ENCODE results near the gene PFN3.
"Not testable (repeated sequence)": the region's sequence is repeated elsewhere in the genome, so short reads cannot be mapped to it uniquely, and the experiment has no call there.

DNA sequence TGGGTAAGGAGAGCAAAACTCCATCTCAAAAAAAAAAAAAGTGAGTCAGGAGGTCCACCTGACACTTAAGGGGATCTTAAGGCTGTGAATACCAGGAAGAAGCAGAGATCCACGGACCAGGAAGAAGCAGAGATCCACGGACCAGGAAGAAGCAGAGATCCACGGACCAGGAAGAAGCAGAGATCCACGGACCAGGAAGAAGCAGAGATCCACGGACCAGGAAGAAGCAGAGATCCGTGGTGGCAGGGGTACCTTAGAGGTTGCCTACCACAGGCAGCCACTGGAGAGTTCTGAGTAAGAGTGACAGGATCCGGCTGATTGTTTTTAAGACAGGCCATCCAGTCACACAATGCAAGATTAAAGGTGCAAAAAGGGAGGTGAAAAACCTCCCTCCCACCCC, 20.0 kb upstream of the PFN3 start:
- TF ChIP-seq, protein P1, sequence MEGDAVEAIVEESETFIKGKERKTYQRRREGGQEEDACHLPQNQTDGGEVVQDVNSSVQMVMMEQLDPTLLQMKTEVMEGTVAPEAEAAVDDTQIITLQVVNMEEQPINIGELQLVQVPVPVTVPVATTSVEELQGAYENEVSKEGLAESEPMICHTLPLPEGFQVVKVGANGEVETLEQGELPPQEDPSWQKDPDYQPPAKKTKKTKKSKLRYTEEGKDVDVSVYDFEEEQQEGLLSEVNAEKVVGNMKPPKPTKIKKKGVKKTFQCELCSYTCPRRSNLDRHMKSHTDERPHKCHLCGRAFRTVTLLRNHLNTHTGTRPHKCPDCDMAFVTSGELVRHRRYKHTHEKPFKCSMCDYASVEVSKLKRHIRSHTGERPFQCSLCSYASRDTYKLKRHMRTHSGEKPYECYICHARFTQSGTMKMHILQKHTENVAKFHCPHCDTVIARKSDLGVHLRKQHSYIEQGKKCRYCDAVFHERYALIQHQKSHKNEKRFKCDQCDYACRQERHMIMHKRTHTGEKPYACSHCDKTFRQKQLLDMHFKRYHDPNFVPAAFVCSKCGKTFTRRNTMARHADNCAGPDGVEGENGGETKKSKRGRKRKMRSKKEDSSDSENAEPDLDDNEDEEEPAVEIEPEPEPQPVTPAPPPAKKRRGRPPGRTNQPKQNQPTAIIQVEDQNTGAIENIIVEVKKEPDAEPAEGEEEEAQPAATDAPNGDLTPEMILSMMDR (IDR thresholded peaks at IDR 0.05; ENCODE audit: borderline replicate concordance, extremely low read depth, low read length, poor library complexity, severe bottlenecking) = not testable (repeated sequence)
- TF ChIP-seq EZH2 (IDR thresholded peaks at IDR 0.05; ENCODE audit: borderline replicate concordance, low read depth, low read length, severe bottlenecking) = not testable (repeated sequence)
